Astrocyte (in vitro differentiated cells and primary cell): ENCODE results near the gene JAKMIP1.

Source experiments
- CTCF ChIP-seq: IDR thresholded peaks from 2 replicates; pipeline ENCODE4 v1.5.1; 2011; ENCODE audit warnings: low read depth, mild to moderate bottlenecking, inconsistent platforms, low read length, moderate library complexity; ENCODE audit not compliant: insufficient read depth
- EZH2 ChIP-seq: IDR thresholded peaks from 2 replicates; pipeline ENCODE4 v1.6.1; 2012; ENCODE audit warnings: mild to moderate bottlenecking, low read length, inconsistent platforms; ENCODE audit not compliant: insufficient read depth

- TF ChIP-seq CTCF (no peak), EZH2 (no peak)
Measured at GRCh38 chr4:6217716-6218381, 17.5 kb upstream of the JAKMIP1 start.
